ENCODE data around the gene CHRNA10.

DNA sequence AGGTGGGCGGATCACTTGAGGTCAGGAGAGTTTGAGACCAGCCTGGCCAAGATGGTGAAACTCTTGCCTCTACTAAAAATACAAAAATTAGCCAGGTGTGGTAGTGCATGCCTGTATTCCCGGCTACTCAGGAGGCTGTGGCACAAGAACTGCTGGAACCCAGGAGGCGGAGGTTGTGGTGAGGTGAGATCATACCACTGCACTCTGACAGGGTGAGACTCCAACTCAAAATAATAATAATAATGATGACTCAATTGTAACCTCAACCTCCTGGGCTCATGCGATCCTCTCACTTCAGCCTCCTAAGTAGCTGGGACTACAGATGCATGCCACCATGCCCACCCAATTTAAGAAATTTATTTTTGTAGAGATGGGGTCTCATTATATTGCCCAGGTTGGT lies 15.6 kb upstream of the CHRNA10 start:
- TF ChIP-seq EZH2phosphoT487 (IDR thresholded peaks at IDR 0.05; ENCODE audit: borderline replicate concordance, low read depth, low read length) = no peak
- TF ChIP-seq, protein P1, sequence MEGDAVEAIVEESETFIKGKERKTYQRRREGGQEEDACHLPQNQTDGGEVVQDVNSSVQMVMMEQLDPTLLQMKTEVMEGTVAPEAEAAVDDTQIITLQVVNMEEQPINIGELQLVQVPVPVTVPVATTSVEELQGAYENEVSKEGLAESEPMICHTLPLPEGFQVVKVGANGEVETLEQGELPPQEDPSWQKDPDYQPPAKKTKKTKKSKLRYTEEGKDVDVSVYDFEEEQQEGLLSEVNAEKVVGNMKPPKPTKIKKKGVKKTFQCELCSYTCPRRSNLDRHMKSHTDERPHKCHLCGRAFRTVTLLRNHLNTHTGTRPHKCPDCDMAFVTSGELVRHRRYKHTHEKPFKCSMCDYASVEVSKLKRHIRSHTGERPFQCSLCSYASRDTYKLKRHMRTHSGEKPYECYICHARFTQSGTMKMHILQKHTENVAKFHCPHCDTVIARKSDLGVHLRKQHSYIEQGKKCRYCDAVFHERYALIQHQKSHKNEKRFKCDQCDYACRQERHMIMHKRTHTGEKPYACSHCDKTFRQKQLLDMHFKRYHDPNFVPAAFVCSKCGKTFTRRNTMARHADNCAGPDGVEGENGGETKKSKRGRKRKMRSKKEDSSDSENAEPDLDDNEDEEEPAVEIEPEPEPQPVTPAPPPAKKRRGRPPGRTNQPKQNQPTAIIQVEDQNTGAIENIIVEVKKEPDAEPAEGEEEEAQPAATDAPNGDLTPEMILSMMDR (conservative IDR thresholded peaks at IDR 0.05; ENCODE audit: low read length) = no peak

Data from OCI-LY7 (cell line).